IMR-90 (cell line): ENCODE data around the gene CDC42SE1. TPM values are rescaled to one million over a fixed set of nuclear protein-coding genes. Genes with fewer than 3 reads are reported as not detected.

ENCODE experiments used
- ATAC-seq: fragments of 200-7000 bp; cut with Tn5 transposase; 2 replicates; pipeline ENCODE4 v1.9.1; 2020; ENCODE audit warnings: low read depth, mild to moderate bottlenecking, moderate library complexity
- BruUV-seq: library from RNA; stranded (reverse); fragments of 400-500 nt; replicated peaks from 2 replicates; lab custom pipeline; 2021; lab: Mats Ljungman, UMichigan
- CTCF ChIA-PET: fragments of 300-600 bp; formaldehyde crosslinking; extraction: SDS; loops from one replicate; lab custom pipeline; 2021; ENCODE audit warnings: antibody characterized with exemption; lab: Yijun Ruan, JAX
- POLR2A ChIA-PET: fragments of 300-600 bp; sonication (Branson Sonifier 250); formaldehyde crosslinking; loops from one replicate; lab custom pipeline; 2022; ENCODE audit warnings: antibody characterized with exemption; ENCODE audit not compliant: unreplicated experiment; lab: Charles Lee
- DNase-seq: peaks from one replicate; pipeline ENCODE4 v3.0.0; 2013
- H2AFZ ChIP-seq: replicated peaks from 2 replicates; pipeline ENCODE3; 2013; ENCODE audit warnings: low read length, mild to moderate bottlenecking; ENCODE audit not compliant: poor library complexity
- H2AK5ac ChIP-seq: 2 replicates; pipeline ENCODE4 v1.6.1; 2013; ENCODE audit warnings: low read depth, low read length, inconsistent platforms
- H2AK9ac ChIP-seq: replicated peaks from 2 replicates; pipeline ENCODE3; 2013; ENCODE audit warnings: mild to moderate bottlenecking, low read depth, low read length, moderate library complexity; ENCODE audit not compliant: poor library complexity
- H2BK120ac ChIP-seq: 2 replicates; pipeline ENCODE4 v1.6.1; 2013; ENCODE audit warnings: low read depth, low read length, inconsistent platforms
- H2BK15ac ChIP-seq: 3 replicates; pipeline ENCODE4 v1.6.1; 2013; ENCODE audit warnings: low read depth, low read length, inconsistent platforms
- H2BK20ac ChIP-seq: 2 replicates; pipeline ENCODE4 v1.6.1; 2013; ENCODE audit warnings: low read depth, mild to moderate bottlenecking, inconsistent platforms, low read length, moderate library complexity
- H2BK5ac ChIP-seq: 2 replicates; pipeline ENCODE4 v1.6.1; 2013; ENCODE audit warnings: mild to moderate bottlenecking, low read depth, low read length, inconsistent platforms; ENCODE audit not compliant: poor library complexity, severe bottlenecking
- H3K14ac ChIP-seq: replicated peaks from 2 replicates; pipeline ENCODE4 v1.6.1; 2013; ENCODE audit warnings: low read depth, low read length, inconsistent platforms
- H3K18ac ChIP-seq: 2 replicates; pipeline ENCODE4 v1.6.1; 2013; ENCODE audit warnings: low read depth, low read length, control low read depth
- H3K23ac ChIP-seq: 2 replicates; pipeline ENCODE4 v1.6.1; 2013; ENCODE audit warnings: low read depth, low read length, inconsistent platforms
- H3K27ac ChIP-seq: 2 replicates; pipeline ENCODE4 v1.5.1; 2013; ENCODE audit warnings: mild to moderate bottlenecking, control low read depth, low read length; ENCODE audit not compliant: insufficient read depth
- H3K27me3 ChIP-seq: 2 replicates; pipeline ENCODE4 v1.6.1; 2013; ENCODE audit warnings: low read length; ENCODE audit not compliant: control insufficient read depth, insufficient read depth
- H3K36me3 ChIP-seq: 2 replicates; pipeline ENCODE4 v1.6.1; 2013; ENCODE audit warnings: low read length, mixed read lengths; ENCODE audit not compliant: control insufficient read depth, insufficient read depth
- H3K4ac ChIP-seq: 2 replicates; pipeline ENCODE4 v1.6.1; 2013; ENCODE audit warnings: low read depth, low read length, inconsistent platforms
- H3K4me1 ChIP-seq: 2 replicates; pipeline ENCODE4 v1.6.1; 2013; ENCODE audit warnings: low read length, mixed read lengths; ENCODE audit not compliant: control insufficient read depth, insufficient read depth
- H3K4me2 ChIP-seq: 2 replicates; pipeline ENCODE4 v1.6.1; 2013; ENCODE audit warnings: low read depth, mild to moderate bottlenecking, control low read depth, low read length, moderate library complexity
- H3K4me3 ChIP-seq: 2 replicates; pipeline ENCODE4 v1.5.1; 2013; ENCODE audit warnings: low read depth, mild to moderate bottlenecking, control low read depth, low read length, moderate library complexity; ENCODE audit not compliant: insufficient read depth
- H3K56ac ChIP-seq: 2 replicates; pipeline ENCODE4 v1.6.1; 2013; ENCODE audit warnings: low read length, inconsistent platforms; ENCODE audit not compliant: insufficient read depth; ENCODE audit errors: extremely low read depth
- H3K79me1 ChIP-seq, 2 experiments: 2 replicates each; pipeline ENCODE4 v1.6.1; 2013; ENCODE audit warnings: low read length in 2 of 2, inconsistent platforms in 1 of 2, low read depth in 1 of 2
- H3K9ac ChIP-seq: 2 replicates; pipeline ENCODE4 v1.6.1; 2013; ENCODE audit warnings: low read depth, low read length, control low read depth
- H3K9me1 ChIP-seq: 2 replicates; pipeline ENCODE4 v1.6.1; 2013; ENCODE audit warnings: low read length, inconsistent platforms; ENCODE audit not compliant: insufficient read depth
- H3K9me3 ChIP-seq: 2 replicates; pipeline ENCODE4 v1.6.1; 2013; ENCODE audit warnings: low read length; ENCODE audit not compliant: control insufficient read depth, insufficient read depth
- H4K20me1 ChIP-seq: 2 replicates; pipeline ENCODE4 v1.6.1; 2013; ENCODE audit warnings: low read length, inconsistent platforms; ENCODE audit not compliant: insufficient read depth
- H4K5ac ChIP-seq: 2 replicates; pipeline ENCODE4 v1.6.1; 2013; ENCODE audit warnings: mild to moderate bottlenecking, low read depth, low read length, control low read depth
- H4K8ac ChIP-seq, 2 experiments: 2 replicates each; pipeline ENCODE4 v1.6.1; 2013; ENCODE audit warnings: low read depth in 2 of 2, low read length in 2 of 2, control low read depth in 1 of 2, inconsistent platforms in 1 of 2
- H4K91ac ChIP-seq: 2 replicates; pipeline ENCODE4 v1.6.1; 2013; ENCODE audit warnings: low read depth, low read length, inconsistent platforms; ENCODE audit not compliant: insufficient read depth
- BHLHE40 ChIP-seq: fragments of 150-350 bp; IDR thresholded peaks from 2 replicates; pipeline ENCODE4 v1.6.1; 2016; ENCODE audit warnings: mild to moderate bottlenecking, low read depth, low read length
- CEBPB ChIP-seq: IDR thresholded peaks from 2 replicates; pipeline ENCODE4 v1.6.1; 2012; ENCODE audit warnings: low read depth, low read length, improper control_type of control experiment
- CHD1 ChIP-seq: IDR thresholded peaks from 2 replicates; pipeline ENCODE4 v1.6.1; 2012; ENCODE audit warnings: low read depth, low read length, improper control_type of control experiment
- FOS ChIP-seq: fragments of 150-350 bp; IDR thresholded peaks from 2 replicates; pipeline ENCODE4 v1.6.1; 2016; ENCODE audit warnings: low read depth, low read length
- MAFK ChIP-seq: IDR thresholded peaks from 2 replicates; pipeline ENCODE4 v1.6.1; 2012; ENCODE audit warnings: low read depth, low read length, improper control_type of control experiment
- MAZ ChIP-seq: IDR thresholded peaks from 2 replicates; pipeline ENCODE4 v1.6.1; 2012; ENCODE audit warnings: low read depth, mild to moderate bottlenecking, low read length, improper control_type of control experiment, moderate library complexity, borderline replicate concordance
- MXI1 ChIP-seq: IDR thresholded peaks from 2 replicates; pipeline ENCODE4 v1.6.1; 2012; ENCODE audit warnings: low read depth, mild to moderate bottlenecking, low read length, moderate library complexity, borderline replicate concordance
- NFE2L2 ChIP-seq: fragments of 150-350 bp; IDR thresholded peaks from 2 replicates; pipeline ENCODE4 v1.6.1; 2016; ENCODE audit warnings: low read depth, mild to moderate bottlenecking, low read length
- POLR2A ChIP-seq: IDR thresholded peaks from 2 replicates; pipeline ENCODE4 v1.6.1; 2012; ENCODE audit warnings: mild to moderate bottlenecking, low read depth, low read length
- RAD21 ChIP-seq: IDR thresholded peaks from 2 replicates; pipeline ENCODE4 v1.6.1; 2012; ENCODE audit warnings: low read length, improper control_type of control experiment
- RCOR1 ChIP-seq: IDR thresholded peaks from 2 replicates; pipeline ENCODE4 v1.6.1; 2012; ENCODE audit warnings: mild to moderate bottlenecking, low read length, improper control_type of control experiment; ENCODE audit not compliant: insufficient replicate concordance
- RFX5 ChIP-seq: IDR thresholded peaks from 2 replicates; pipeline ENCODE4 v1.8.0; 2012; ENCODE audit warnings: low read depth, mild to moderate bottlenecking, low read length, moderate library complexity
- SMC3 ChIP-seq: fragments of 150-350 bp; IDR thresholded peaks from 2 replicates; pipeline ENCODE4 v1.6.1; 2016; ENCODE audit warnings: low read depth, mild to moderate bottlenecking, antibody characterized with exemption, low read length, moderate library complexity
- WGBS, 2 experiments: methylation state at CpG; one replicate each; pipeline versions ENCODE4 v1.1.5 to v1.1.7; 2013; ENCODE audit warnings: missing lambda C conversion rate in 2 of 2; ENCODE audit not compliant: insufficient read length in 1 of 2; ENCODE audit errors: extremely low coverage in 2 of 2; 5-methylcytosine and 5-hydroxymethylcytosine counted together
- dilution Hi-C: fragments of 300-500 bp; cut with HindIII; formaldehyde crosslinking; loops from one replicate; pipeline ENCODE4 v1.14.3; 2018; ENCODE audit warnings: low sequenced_read_pairs; ENCODE audit not compliant: unreplicated experiment
- in situ Hi-C: fragments of 300-500 bp; cut with MboI; formaldehyde crosslinking; loops from 3 replicates; pipeline ENCODE4 v1.14.3; 2019; ENCODE audit warnings: low sequenced_read_pairs, inconsistent platforms, mixed read lengths
- intact Hi-C: fragments of 100-400 bp; cut with micrococcal nuclease; formaldehyde crosslinking; loops from 2 replicates; pipeline ENCODE4 v1.10.0; 2022
- polyA plus RNA-seq, 3 experiments: library from polyadenylated mRNA; depleted of rRNA; stranded (reverse); fragments of >200 nt; gene quantifications; 2 replicates each; pipeline ENCODE4 v1.2.3, GENCODE V29; 2012; ENCODE audit warnings: low replicate concordance in 1 of 3
- total RNA-seq: library from RNA; depleted of rRNA; stranded (reverse); fragments of >200 nt; gene quantifications from 2 replicates; pipeline ENCODE4 v1.2.3, GENCODE V29; 2012
- TF ChIP-seq, protein P1 (sequence below): conservative IDR thresholded peaks from 2 replicates; pipeline ENCODE4 v1.5.1; 2012; ENCODE audit warnings: mild to moderate bottlenecking, low read depth, low read length, improper control_type of control experiment
- TF ChIP-seq, protein P2 (sequence below): fragments of 150-350 bp; IDR thresholded peaks from 2 replicates; pipeline ENCODE4 v1.6.1; 2016; ENCODE audit warnings: low read depth, mild to moderate bottlenecking, low read length, moderate library complexity, borderline replicate concordance

Gene CDC42SE1
- total and polyA plus RNA-seq, 2 of the 4 experiments (the other 2 are of a cell fraction), result 47.0 to 58.5 TPM

DNA sequence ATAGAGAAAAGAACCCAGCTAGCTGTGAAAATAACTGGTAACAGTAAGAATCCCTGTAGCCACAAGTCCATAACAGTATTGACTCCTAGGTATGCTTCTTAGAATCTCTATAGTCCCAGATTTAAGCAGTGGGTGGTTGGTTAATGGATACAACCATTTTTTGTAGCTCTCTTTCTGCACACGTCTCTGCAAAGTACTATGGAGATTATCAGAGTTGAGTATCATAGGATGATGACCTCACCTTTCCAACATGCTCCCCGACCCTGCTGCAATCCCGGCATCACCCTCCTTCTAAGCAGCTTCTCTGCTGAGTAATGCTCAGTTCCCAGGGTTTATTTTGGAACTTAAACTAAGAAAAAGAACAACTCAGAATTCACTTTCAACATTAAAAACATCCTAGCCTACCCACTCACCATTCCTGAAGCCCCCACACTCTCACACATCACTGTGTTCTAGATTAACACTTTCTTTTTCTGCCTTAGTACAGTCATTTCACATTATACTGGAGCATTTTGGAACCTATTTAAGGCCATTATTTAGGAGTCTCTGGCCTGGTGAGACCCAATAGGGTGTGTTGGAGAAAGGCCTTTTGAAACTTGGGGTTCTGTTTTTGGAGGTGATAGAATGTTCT is 3.4 kb upstream of the CDC42SE1 start:
- Histone ChIP-seq H4K20me1 (peaks cover 12% of the 10 kb centered on the region), H2AFZ (no peak overlapping the region), H2BK5ac (peak overlapping the region; percentile 89), H3K18ac (peak overlapping the region; percentile 91), H3K56ac (no peak overlapping the region), H2AK5ac (no peak overlapping the region), H3K4me3 (peak overlapping the region; percentile 24; the same call in 1 of the 2 replicates), H3K79me1 (peaks cover 18 to 56% of the 10 kb centered on the region in 2 experiments), H2BK120ac (0 out of 2 replicates have a peak overlapping the region, but pooled peaks have one; percentile 28), H2AK9ac (no peak overlapping the region), H2BK15ac (no peak overlapping the region), H3K14ac (peak overlapping the region; percentile 74; the same call in 1 of the 2 replicates), H4K8ac (peak overlapping the region in 1 of 2 experiments; percentile 80; a peak in 2 of 4 replicates), H3K9ac (peak overlapping the region; percentile 37; the same call in 1 of the 2 replicates), H4K5ac (peak overlapping the region; percentile 73), H4K91ac (0 out of 2 replicates have a peak overlapping the region, but pooled peaks have one; percentile 20), H2BK20ac (no peak overlapping the region; the same call in 1 of the 2 replicates), H3K9me1 (peaks cover 3% of the 10 kb centered on the region), H3K23ac (peak overlapping the region; percentile 69; the same call in 1 of the 2 replicates), H3K27me3 (no peaks in the 10 kb centered on the region), H3K36me3 (peaks cover 6% of the 10 kb centered on the region; the same call in 1 of the 2 replicates), H3K4me1 (peaks cover 8% of the 10 kb centered on the region; the same call in 1 of the 2 replicates), H3K4ac (peak overlapping the region; percentile 74; the same call in 1 of the 2 replicates), H3K27ac (peak overlapping the region; percentile 17; the same call in 1 of the 2 replicates), H3K4me2 (peak overlapping the region; percentile 87), H3K9me3 (no peaks in the 10 kb centered on the region)
- intact Hi-C loops (loop anchor here (5.0 kb wide), 1 partner anchor 56 kb away; the partner anchor contains the start of genes MINDY1 and PRUNE1), in situ Hi-C loops (no loop called here), dilution Hi-C loops (no loop called here)
- ATAC-seq, result peak; percentile 33
- no TSS peak for BruUV-seq
- no CpG with 5 or more reads among the region's 3 CpGs for WGBS, 2 experiments
- POLR2A ChIA-PET, result interaction anchor here (1.0 kb wide), 1 partner anchor 11 kb away, joined by 3 read pairs; no protein-coding TSS in a partner anchor
- CTCF ChIA-PET, result no interaction called here
- peak; percentile 94 for DNase-seq
- peak; percentile 76 for TF ChIP-seq NFE2L2
- TF ChIP-seq, protein P1, sequence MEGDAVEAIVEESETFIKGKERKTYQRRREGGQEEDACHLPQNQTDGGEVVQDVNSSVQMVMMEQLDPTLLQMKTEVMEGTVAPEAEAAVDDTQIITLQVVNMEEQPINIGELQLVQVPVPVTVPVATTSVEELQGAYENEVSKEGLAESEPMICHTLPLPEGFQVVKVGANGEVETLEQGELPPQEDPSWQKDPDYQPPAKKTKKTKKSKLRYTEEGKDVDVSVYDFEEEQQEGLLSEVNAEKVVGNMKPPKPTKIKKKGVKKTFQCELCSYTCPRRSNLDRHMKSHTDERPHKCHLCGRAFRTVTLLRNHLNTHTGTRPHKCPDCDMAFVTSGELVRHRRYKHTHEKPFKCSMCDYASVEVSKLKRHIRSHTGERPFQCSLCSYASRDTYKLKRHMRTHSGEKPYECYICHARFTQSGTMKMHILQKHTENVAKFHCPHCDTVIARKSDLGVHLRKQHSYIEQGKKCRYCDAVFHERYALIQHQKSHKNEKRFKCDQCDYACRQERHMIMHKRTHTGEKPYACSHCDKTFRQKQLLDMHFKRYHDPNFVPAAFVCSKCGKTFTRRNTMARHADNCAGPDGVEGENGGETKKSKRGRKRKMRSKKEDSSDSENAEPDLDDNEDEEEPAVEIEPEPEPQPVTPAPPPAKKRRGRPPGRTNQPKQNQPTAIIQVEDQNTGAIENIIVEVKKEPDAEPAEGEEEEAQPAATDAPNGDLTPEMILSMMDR, result no peak
- no peak for TF ChIP-seq FOS
- TF ChIP-seq POLR2A, result no peak
- TF ChIP-seq MAZ, result peak; percentile 46; the same call in 1 of the 2 replicates
- no peak for TF ChIP-seq MXI1
- no peak for TF ChIP-seq SMC3
- TF ChIP-seq RFX5, result no peak
- peak; percentile 89 for TF ChIP-seq CEBPB
- no peak for TF ChIP-seq RAD21
- TF ChIP-seq BHLHE40, result peak; percentile 9; the same call in 1 of the 2 replicates
- TF ChIP-seq RCOR1, result no peak
- TF ChIP-seq, protein P2, sequence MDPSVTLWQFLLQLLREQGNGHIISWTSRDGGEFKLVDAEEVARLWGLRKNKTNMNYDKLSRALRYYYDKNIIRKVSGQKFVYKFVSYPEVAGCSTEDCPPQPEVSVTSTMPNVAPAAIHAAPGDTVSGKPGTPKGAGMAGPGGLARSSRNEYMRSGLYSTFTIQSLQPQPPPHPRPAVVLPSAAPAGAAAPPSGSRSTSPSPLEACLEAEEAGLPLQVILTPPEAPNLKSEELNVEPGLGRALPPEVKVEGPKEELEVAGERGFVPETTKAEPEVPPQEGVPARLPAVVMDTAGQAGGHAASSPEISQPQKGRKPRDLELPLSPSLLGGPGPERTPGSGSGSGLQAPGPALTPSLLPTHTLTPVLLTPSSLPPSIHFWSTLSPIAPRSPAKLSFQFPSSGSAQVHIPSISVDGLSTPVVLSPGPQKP, result no peak
- peak; percentile 27; the same call in 1 of the 2 replicates for TF ChIP-seq MAFK
- no peak for TF ChIP-seq CHD1
